SK-N-SH (cell line): Measurements from ENCODE around the gene POP7.

ENCODE experiments used
- GATA2 ChIP-seq: sonication (generic); formaldehyde crosslinking; IDR thresholded peaks from 2 replicates; pipeline ENCODE4 v1.5.0; 2020; ENCODE audit warnings: mild to moderate bottlenecking, missing genetic modification reagents
- RAD21 ChIP-seq: IDR thresholded peaks from 2 replicates; pipeline ENCODE4 v1.6.1; 2012; ENCODE audit warnings: mild to moderate bottlenecking, low read length
- REST ChIP-seq: IDR thresholded peaks from 2 replicates; pipeline ENCODE4 v1.6.1; 2012; ENCODE audit warnings: mild to moderate bottlenecking, low read depth, low read length, moderate library complexity
- ZBTB33 ChIP-seq: IDR thresholded peaks from 2 replicates; pipeline ENCODE4 v1.4.0; 2012; ENCODE audit warnings: low read depth, borderline replicate concordance
- TF ChIP-seq, protein P1 (sequence below): IDR thresholded peaks from 2 replicates; pipeline ENCODE4 v1.4.0; 2012; ENCODE audit warnings: low read depth
- TF ChIP-seq, protein P2 (sequence below): fragments of 200-600 bp; sonication (generic); IDR thresholded peaks from 2 replicates; pipeline ENCODE4 v1.6.1; 2017; ENCODE audit warnings: antibody characterized with exemption, mild to moderate bottlenecking, moderate library complexity

DNA sequence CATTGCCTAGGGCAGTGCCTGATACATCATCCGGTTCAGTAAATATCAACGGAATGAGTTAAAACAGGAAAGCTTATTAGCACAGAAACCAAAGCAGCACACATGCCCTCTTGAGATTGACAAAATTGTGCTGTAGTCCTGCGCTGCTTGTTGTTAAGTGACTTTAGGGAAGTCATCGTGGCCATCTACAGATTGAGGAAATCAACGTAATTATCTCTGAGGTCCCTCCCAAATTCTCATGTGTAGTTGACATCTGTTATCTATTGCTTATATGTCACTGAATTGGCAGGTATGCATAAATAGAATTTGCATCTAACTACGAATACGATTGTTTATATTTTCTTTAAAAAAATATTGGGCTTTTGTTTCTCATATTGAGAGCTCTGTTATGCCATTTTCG, 35.8 kb upstream of the POP7 start:
- TF ChIP-seq RAD21 (no peak), REST (no peak), GATA2 (CRISPR knock-in tag) (no peak), ZBTB33 (no peak)
- TF ChIP-seq, protein P1, sequence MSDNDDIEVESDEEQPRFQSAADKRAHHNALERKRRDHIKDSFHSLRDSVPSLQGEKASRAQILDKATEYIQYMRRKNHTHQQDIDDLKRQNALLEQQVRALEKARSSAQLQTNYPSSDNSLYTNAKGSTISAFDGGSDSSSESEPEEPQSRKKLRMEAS: no peak
- TF ChIP-seq, protein P2, sequence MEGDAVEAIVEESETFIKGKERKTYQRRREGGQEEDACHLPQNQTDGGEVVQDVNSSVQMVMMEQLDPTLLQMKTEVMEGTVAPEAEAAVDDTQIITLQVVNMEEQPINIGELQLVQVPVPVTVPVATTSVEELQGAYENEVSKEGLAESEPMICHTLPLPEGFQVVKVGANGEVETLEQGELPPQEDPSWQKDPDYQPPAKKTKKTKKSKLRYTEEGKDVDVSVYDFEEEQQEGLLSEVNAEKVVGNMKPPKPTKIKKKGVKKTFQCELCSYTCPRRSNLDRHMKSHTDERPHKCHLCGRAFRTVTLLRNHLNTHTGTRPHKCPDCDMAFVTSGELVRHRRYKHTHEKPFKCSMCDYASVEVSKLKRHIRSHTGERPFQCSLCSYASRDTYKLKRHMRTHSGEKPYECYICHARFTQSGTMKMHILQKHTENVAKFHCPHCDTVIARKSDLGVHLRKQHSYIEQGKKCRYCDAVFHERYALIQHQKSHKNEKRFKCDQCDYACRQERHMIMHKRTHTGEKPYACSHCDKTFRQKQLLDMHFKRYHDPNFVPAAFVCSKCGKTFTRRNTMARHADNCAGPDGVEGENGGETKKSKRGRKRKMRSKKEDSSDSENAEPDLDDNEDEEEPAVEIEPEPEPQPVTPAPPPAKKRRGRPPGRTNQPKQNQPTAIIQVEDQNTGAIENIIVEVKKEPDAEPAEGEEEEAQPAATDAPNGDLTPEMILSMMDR: no peak
